RWPE2 (cell line): ENCODE results near the gene PPM1L.

Experiments
- ATAC-seq: fragments of 200-7000 bp; cut with Tn5 transposase; 3 replicates; pipeline ENCODE4 v1.9.1; 2021; ENCODE audit warnings: low read depth
- DNase-seq: peaks from one replicate; pipeline ENCODE4 v3.0.0-alpha.2; 2020; ENCODE audit warnings: low spot score
- H3K27ac ChIP-seq: fragments of 450-650 bp; 2 replicates; pipeline ENCODE4 v1.5.1; 2017; ENCODE audit warnings: mild to moderate bottlenecking; ENCODE audit not compliant: poor library complexity, severe bottlenecking
- H3K27me3 ChIP-seq: fragments of 250-450 bp; sonication (Bioruptor Pico); 2 replicates; pipeline ENCODE4 v1.5.1; 2021; ENCODE audit warnings: mild to moderate bottlenecking, moderate library complexity; ENCODE audit not compliant: insufficient read depth, poor library complexity, severe bottlenecking
- H3K36me3 ChIP-seq: fragments of 250-450 bp; sonication (Bioruptor Pico); 2 replicates; pipeline ENCODE4 v1.5.1; 2020; ENCODE audit warnings: low read depth, mild to moderate bottlenecking, moderate library complexity
- H3K4me1 ChIP-seq: fragments of 250-450 bp; sonication (Bioruptor Pico); 2 replicates; pipeline ENCODE4 v1.5.1; 2021; ENCODE audit warnings: mild to moderate bottlenecking, moderate library complexity; ENCODE audit not compliant: insufficient read depth, poor library complexity, severe bottlenecking
- H3K4me3 ChIP-seq: fragments of 250-450 bp; sonication (Bioruptor Pico); 2 replicates; pipeline ENCODE4 v1.5.1; 2021; ENCODE audit warnings: mild to moderate bottlenecking, moderate library complexity; ENCODE audit not compliant: severe bottlenecking
- H3K9me3 ChIP-seq: fragments of 250-450 bp; sonication (Bioruptor Pico); 2 replicates; pipeline ENCODE4 v1.5.1; 2021; ENCODE audit warnings: mild to moderate bottlenecking, moderate library complexity; ENCODE audit not compliant: severe bottlenecking
- TF ChIP-seq, protein P1 (sequence below): fragments of 450-650 bp; IDR thresholded peaks from one replicate; pipeline ENCODE4 v1.5.1; 2017; ENCODE audit warnings: mild to moderate bottlenecking, moderate library complexity; ENCODE audit not compliant: poor library complexity, severe bottlenecking

PPM1L gene

GRCh38 chr3:160758929-160759577 lies 3.0 kb downstream of the PPM1L start:
- TF ChIP-seq, protein P1, sequence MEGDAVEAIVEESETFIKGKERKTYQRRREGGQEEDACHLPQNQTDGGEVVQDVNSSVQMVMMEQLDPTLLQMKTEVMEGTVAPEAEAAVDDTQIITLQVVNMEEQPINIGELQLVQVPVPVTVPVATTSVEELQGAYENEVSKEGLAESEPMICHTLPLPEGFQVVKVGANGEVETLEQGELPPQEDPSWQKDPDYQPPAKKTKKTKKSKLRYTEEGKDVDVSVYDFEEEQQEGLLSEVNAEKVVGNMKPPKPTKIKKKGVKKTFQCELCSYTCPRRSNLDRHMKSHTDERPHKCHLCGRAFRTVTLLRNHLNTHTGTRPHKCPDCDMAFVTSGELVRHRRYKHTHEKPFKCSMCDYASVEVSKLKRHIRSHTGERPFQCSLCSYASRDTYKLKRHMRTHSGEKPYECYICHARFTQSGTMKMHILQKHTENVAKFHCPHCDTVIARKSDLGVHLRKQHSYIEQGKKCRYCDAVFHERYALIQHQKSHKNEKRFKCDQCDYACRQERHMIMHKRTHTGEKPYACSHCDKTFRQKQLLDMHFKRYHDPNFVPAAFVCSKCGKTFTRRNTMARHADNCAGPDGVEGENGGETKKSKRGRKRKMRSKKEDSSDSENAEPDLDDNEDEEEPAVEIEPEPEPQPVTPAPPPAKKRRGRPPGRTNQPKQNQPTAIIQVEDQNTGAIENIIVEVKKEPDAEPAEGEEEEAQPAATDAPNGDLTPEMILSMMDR: no peak
- Histone ChIP-seq H3K4me1 (peaks cover under 1% of the 10 kb centered on the region), H3K27ac (no peak overlapping the region), H3K4me3 (no peak overlapping the region), H3K27me3 (peaks cover 12% of the 10 kb centered on the region), H3K9me3 (no peaks in the 10 kb centered on the region), H3K36me3 (no peaks in the 10 kb centered on the region)
- ATAC-seq: no peak
- no peak for DNase-seq

- TF ChIP-seq, protein P1: no peak
- Histone ChIP-seq H3K27me3 (no peaks in the 10 kb centered on the region), H3K36me3 (no peaks in the 10 kb centered on the region), H3K4me3 (no peak overlapping the region), H3K4me1 (no peaks in the 10 kb centered on the region), H3K27ac (no peak overlapping the region), H3K9me3 (peaks cover 2% of the 10 kb centered on the region)
- DNase-seq: no peak
- ATAC-seq: no peak
These were observed 7.0 kb downstream of the PPM1L start for GRCh38 chr3:160763073-160763472.

DNA sequence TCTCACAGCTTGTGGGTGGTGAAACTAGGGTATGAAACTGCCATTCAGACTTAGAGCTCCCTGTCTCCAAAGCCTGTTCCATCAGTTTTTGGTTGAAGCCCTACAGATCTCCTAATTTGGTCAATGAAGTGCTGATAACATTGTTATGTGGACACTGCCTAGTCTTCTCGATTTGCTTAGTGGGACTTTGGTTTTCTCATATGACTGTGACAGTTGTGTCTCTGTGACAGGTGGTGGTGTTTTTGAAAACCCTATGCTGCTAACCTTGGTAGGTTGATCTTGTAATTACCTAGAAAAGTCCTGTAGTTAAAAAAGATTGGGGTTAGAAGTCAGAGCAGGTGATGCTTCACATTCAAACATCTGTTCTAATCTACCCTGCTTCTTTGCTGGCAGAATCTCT lies 9.2 kb downstream of the PPM1L start:
- Histone ChIP-seq H3K27me3 (no peaks in the 10 kb centered on the region), H3K9me3 (peaks cover 4% of the 10 kb centered on the region), H3K4me1 (no peaks in the 10 kb centered on the region), H3K27ac (no peak overlapping the region), H3K36me3 (no peaks in the 10 kb centered on the region), H3K4me3 (no peak overlapping the region)
- TF ChIP-seq, protein P1: no peak
- ATAC-seq (no peak), DNase-seq (no peak)

GRCh38 chr3:160768031-160768430 lies 12.0 kb downstream of the PPM1L start:
- peaks cover 4% of the 10 kb centered on the region for H3K9me3 ChIP-seq
- TF ChIP-seq, protein P1: no peak
- DNase-seq (no peak), ATAC-seq (no peak)
- H3K4me1 ChIP-seq: no peaks in the 10 kb centered on the region
- H3K27me3 ChIP-seq: no peaks in the 10 kb centered on the region
- H3K4me3 ChIP-seq: no peak overlapping the region
- H3K36me3 ChIP-seq: no peaks in the 10 kb centered on the region
- H3K27ac ChIP-seq: no peak overlapping the region

DNA sequence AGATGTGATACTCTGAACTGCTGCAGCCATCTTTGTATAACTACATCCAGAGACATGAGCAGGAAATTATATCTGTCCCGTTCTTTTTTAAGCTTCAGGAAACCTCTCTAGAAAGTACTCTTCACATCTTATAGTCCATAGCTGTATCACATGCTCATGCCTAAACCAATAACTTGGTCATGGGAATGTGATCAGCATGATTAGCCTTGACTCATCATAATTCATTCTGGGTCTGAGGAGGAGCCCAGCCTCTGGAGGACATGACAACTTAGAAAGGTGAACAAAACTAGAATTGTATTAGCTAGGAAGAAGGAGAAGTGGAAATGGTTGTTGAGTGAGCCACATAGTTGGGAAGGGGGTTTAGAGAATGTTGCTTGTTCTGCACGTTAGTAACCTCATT lies 12.9 kb downstream of the PPM1L start:
- 0 out of 3 replicates have a peak, but pooled peaks have one; percentile 25 for ATAC-seq
- no peak overlapping the region for H3K27ac ChIP-seq
- no peaks in the 10 kb centered on the region for H3K36me3 ChIP-seq
- H3K27me3 ChIP-seq: no peaks in the 10 kb centered on the region
- no peak overlapping the region for H3K4me3 ChIP-seq
- TF ChIP-seq, protein P1: no peak
- no peaks in the 10 kb centered on the region for H3K4me1 ChIP-seq
- peaks cover 4% of the 10 kb centered on the region for H3K9me3 ChIP-seq
- no peak for DNase-seq
